Tibial nerve (tissue), 3 donors: Measurements from ENCODE around the gene EP400.

Experiments
- POLR2A ChIP-seq, 2 donors: fragments of 450-650 bp; IDR thresholded peaks; one replicate each; pipeline ENCODE4 v1.6.1; 2017; ENCODE audit warnings: antibody characterized with exemption in 2 of 2, mild to moderate bottlenecking in 2 of 2, moderate library complexity in 2 of 2
- TF ChIP-seq, protein P1 (sequence below), 5 experiments: fragments of 200-600 bp in 3 of 5; fragments of 450-650 bp in 2 of 5; sonication (generic) in 3 of 5; IDR thresholded peaks; one replicate each; pipeline ENCODE4 v1.5.1; 2016 to 2019; ENCODE audit warnings: antibody characterized with exemption in 5 of 5, mild to moderate bottlenecking in 3 of 5, moderate library complexity in 2 of 5

DNA sequence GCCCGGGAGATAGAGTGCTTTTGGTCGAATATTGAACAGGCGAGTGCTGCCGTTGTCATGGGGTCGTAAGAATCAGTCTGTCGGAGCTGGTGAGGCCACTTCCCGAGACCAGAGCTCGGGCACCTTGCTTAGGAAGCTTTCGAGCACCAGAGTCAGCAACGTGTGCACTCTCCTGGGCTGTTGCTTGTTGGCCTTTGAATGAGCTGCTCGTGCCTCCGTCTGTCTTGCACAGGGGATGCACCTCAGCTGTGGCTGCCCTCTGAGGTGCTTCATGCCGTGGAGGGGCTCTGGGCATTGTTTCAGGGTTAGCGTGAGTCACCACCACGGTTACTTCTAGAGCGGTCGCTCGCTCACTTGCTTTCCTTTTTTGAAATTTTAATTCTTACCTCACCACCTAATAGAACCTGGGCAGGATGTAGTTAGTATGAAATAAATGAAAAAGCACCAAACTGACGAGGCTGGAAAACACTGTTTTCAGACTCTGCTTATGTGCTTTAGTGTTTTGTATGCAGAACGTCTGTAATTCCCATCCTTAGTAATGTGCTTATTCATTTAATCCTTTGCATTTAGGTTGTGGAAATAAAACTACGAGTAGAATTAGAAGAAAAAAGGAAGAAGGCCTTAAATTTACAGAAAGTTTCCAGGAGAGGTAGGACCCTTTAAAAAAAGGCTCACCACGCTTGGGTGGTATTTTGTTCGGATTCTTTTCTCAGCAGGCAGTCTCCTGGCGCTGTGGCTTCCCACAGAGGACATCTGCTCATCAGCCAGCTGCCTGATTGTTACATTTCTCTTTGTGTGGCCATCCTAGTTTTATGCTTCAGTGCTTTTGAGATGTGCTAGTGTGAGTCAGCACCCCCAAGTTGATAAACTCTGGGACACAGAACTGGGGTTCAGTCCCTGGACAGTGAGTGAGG, 40.6 kb downstream of the EP400 start:
- TF ChIP-seq, protein P1, sequence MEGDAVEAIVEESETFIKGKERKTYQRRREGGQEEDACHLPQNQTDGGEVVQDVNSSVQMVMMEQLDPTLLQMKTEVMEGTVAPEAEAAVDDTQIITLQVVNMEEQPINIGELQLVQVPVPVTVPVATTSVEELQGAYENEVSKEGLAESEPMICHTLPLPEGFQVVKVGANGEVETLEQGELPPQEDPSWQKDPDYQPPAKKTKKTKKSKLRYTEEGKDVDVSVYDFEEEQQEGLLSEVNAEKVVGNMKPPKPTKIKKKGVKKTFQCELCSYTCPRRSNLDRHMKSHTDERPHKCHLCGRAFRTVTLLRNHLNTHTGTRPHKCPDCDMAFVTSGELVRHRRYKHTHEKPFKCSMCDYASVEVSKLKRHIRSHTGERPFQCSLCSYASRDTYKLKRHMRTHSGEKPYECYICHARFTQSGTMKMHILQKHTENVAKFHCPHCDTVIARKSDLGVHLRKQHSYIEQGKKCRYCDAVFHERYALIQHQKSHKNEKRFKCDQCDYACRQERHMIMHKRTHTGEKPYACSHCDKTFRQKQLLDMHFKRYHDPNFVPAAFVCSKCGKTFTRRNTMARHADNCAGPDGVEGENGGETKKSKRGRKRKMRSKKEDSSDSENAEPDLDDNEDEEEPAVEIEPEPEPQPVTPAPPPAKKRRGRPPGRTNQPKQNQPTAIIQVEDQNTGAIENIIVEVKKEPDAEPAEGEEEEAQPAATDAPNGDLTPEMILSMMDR (IDR thresholded peaks at IDR 0.05), result no peak
- TF ChIP-seq POLR2A (IDR thresholded peaks at IDR 0.05), result no peak
